Right renal pelvis (tissue), 4 donors: ENCODE data around the gene RBM20. TPM values are rescaled to one million over a fixed set of nuclear protein-coding genes. Genes with fewer than 3 reads are reported as not detected.

Source experiments
- DNase-seq, 4 donors: peaks; one replicate each; pipeline ENCODE4 v3.0.0-alpha.2; 2013; ENCODE audit warnings: low read depth in 4 of 4, low spot score in 3 of 4, missing footprints in 1 of 4
- polyA plus RNA-seq, 4 donors: library from polyadenylated mRNA; unstranded; fragments of 120-200 nt; gene quantifications; one replicate each; pipeline ENCODE4 v1.2.1, GENCODE V29; 2013; ENCODE audit not compliant: insufficient read length in 4 of 4

RBM20 gene
- polyA plus RNA-seq, 4 donors: 2.9 to 6.3 (median 4.9) TPM

DNA sequence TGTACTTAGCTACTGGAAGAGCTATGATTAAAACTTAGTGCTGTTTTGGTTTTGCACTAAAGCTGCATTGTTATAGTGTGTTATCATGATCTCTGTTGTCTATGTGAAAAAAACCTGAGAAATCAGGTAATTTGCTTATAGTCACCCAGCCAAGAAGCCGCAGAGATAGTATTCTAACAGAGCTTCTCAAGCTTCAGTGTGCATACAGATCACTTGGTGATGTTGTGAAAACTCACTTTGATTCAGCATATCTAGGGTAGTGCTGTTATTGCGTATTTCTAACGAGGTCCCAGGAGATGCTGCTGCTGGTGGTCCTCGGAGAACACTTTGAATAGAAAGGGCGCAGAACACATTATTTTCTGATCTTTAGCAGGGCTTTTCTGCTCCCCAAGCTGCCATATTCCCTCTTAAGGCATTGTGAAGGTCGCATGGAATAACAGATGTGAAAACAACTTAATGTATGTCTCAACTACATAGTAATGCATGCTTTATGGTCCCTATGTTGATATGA, 159.2 kb downstream of the RBM20 start:
- no peak for DNase-seq

DNA sequence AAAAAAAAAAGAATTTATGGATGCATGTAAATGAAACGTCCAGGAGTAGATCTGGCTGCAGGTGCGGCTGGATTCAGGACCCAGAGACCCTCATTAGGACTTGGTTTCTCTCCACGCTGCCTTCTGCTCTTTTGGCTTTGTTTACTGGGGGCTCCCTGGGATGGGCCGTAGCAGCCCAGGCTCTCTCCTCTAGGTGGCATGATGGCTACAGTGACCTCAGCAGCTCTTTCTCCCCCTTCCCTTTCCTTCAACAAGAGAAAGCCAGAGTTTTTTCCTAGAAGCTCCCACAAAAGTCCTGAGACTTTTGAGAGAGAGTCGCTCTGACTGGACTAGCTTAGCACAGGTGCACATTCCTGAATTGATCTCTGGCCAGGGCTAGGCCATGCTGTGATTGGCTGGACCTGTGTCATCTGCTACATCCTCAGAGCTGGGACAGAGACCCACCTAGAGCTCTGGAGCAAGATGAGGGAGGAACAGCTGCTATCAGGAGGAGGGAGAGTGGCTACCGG, 159.7 kb downstream of the RBM20 start:
- DNase-seq: no peak

- no peak for DNase-seq
Observed at GRCh38 chr10:110804376-110804775, 160.2 kb downstream of the RBM20 start.

- DNase-seq: no peak
Observed at GRCh38 chr10:110805292-110805691, 161.2 kb downstream of the RBM20 start.

DNA sequence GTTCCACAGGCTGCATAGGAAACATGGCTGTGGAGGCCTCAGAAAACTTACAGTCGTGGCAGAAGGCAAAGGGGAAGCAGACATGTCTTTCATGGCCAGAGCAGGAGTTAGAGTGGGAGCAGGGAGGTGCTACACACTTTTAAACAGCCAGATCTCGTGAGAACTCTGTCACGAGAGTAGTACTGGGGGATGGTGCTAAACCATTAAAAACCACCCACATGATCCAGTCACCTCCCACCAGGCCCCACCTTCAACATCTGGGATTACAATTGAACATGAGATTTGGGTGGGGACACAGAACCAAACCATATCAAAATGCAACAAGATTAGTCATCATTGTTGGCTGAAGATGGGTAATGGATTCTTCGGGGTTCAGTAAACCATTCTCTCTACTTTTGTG, 162.2 kb downstream of the RBM20 start:
- no peak for DNase-seq

GRCh38 chr10:110808123-110808522, 164.0 kb downstream of the RBM20 start:
- DNase-seq: no peak

DNA sequence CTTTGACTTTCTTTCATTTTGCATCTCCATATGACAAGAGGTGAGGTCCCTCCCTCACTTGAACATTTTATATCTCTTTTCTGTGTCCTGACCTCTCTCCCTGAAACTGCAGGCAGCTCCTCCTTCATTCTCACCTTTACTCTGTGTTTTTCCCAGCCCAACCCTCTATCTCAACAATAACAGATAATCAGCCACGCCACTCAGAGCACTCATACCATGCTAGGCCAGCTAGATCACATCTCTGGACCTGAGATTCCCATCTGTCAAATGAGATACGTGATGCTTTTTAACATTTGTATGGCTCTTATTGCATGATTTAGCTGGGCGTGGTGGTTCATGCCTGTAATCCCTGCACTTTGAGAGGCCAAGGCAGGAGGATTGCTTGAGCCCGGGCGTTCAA, 164.5 kb downstream of the RBM20 start:
- no peak for DNase-seq

- DNase-seq: no peak
Observed at GRCh38 chr10:110810625-110811024, 166.5 kb downstream of the RBM20 start.

DNA sequence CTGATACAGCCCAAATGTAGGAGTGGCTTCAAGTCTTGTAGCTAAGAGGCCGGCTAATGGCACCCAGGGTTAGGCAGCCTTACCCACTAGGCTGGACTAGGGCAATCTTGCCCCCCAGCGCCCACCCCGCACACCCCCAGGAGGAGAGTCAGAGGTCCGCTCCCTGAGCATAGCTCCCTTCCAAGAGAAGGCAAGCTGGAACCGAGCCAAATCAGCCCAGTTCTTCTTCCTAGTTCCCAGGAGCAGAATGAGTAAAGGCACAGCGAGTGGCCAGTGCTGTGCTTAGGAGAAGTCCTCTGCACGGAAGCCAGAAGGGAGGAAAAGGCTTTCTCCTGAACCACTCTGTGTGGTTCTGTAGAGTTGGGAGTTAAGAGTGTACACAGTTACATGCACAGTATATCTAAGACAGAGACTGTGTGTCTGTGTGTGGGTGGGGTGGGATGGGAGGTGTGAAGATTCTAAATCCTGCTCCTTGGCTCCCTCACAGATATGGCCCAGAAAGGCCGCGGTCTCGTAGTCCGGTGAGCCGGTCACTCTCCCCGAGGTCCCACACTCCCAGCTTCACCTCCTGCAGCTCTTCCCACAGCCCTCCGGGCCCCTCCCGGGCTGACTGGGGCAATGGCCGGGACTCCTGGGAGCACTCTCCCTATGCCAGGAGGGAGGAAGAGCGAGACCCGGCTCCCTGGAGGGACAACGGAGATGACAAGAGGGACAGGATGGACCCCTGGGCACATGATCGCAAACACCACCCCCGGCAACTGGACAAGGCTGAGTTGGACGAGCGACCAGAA, 167.8 kb downstream of the RBM20 start:
- DNase-seq: no peak

- DNase-seq: no peak
Observed at GRCh38 chr10:110812583-110812982, 168.4 kb downstream of the RBM20 start.

DNA sequence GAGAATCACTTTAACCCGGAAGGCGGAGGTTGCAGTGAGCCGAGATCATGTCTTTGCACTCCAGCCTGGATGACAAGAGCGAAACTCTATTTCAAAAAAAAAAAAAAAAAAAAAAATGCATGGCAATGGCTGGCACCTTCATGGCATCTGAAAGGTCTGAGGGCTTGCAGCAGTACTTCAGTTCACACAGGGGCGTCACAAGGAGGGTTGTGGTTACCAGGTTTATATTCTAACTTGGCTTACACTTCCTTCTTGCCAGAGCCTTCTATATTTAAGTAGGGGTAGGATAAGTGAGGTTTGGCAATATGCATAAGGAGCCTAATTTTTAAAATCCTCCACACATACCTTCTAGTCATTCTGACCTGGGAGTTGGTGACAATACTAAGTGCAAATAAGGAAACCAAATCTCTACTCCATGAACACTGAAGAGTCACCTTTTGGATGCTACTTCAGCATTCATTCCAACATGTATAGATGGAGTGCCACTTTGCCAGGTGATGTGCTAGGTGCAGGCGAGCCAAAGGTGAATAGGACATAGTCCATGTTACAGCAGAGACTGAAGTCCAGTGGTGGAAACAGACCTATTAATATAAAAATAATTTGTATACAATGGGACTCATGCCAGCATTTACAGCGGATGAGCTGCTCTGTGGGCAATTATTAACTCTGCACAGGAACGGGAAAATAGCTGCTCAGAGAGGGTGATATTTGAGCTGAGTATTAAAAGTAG, 169.8 kb downstream of the RBM20 start:
- no peak for DNase-seq

DNA sequence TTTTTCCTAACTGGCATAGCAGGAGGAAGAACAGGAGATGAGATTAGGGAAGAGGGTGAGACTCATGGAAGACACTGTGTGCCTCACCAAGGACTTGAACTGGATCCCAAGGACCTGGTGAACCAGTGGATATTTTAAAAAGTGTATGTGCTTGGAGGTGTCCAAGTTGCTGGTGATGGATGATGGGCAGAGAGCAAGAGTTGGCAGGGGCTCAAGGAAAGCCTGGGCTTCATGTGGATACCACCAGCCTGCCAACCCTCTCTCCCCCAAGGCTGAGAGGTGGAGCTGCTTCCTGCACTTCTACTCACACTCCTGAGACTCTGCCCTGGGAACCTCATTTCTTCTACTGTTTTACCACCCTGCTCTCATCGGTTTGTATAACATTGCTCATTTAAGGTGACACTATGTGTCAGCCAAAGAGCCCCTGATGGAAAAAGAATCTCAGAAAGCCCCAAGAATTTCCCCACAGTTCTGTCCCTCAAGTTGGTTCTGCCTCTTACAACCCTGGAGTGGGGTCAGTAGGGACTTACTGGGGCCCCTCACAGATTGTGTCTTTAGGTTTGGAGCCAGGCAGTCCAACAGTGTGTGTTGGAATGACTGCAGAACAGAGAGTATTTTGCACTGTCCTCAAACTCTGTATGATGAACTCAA, 171.3 kb downstream of the RBM20 start:
- no peak for DNase-seq

DNA sequence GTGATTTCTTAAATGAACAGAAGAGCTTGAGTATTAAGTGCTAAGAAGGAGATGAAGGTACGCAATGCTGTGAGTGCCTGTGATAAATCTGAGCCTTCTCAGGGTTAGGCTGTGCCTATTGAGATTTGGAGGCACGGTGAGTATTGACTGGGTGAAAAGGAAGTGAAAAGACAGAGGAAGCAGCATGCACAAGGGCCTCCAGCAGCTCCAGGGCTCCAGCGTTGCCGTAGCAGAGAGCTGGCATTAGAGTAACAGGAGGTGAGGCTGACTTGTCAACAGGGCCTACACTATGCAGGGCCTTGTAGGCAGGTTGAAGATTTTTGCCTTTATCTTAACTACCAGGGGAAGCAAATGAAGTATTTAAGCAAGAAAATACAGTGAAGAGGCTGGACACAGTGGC, 173.5 kb downstream of the RBM20 start:
- no peak for DNase-seq

DNA sequence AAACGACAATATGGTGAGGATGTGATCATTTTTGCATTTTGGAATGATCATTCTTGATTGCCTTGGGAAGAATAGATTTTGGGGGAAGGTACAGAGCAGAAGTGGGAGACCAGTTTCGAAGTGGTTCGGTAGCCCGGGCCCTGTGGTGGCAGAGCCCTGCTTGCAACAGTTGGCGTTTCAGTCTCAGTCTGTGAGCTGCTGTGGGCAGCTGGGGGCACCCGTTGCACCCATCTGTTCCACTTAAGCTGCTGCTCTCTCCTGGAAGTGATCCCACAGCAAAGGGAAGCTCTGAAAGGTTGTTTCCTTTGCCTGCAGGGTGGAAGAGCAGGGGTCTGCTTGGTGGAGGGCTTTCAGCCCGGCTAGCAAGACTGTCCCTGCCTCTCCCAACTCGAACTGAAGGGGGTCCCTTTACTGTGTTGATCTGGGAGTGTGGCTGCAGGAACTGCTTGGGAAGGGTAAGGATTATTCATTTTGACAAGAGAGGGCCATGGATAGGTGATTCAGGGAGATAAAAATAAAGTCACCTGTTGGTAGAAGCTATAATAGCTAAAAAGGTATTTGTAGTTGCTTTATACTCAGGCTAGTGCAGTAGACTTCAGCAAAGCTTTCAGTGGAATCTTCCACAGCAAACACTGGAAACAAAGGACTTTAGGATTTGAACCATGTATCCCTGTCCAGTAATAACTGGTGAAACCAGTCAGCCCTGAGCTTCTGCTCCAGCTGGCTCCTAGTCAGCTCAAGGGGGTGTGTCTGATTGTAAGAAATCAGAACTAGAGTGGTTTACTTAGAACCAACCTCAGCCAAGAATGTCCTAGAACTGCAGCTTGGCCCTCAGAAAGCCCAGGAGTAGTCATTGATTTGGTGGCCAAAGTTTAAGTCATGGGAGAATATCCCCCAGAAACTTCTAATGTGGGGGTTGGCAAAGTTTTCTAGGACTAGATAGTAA, 174.4 kb downstream of the RBM20 start:
- no peak for DNase-seq

GRCh38 chr10:110820321-110820814, 176.2 kb downstream of the RBM20 start:
- DNase-seq: no peak

DNA sequence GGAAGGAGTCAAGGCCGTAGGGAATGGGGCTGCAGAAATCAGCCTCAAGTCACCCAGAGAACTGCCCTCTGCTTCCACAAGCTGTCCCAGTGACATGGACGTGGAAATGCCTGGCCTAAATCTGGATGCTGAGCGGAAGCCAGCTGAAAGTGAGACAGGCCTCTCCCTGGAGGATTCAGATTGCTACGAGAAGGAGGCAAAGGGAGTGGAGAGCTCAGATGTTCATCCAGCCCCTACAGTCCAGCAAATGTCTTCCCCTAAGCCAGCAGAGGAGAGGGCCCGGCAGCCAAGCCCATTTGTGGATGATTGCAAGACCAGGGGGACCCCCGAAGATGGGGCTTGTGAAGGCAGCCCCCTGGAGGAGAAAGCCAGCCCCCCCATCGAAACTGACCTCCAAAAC, 177.4 kb downstream of the RBM20 start:
- DNase-seq: no peak

GRCh38 chr10:110822035-110822711, 178.0 kb downstream of the RBM20 start:
- DNase-seq: no peak

GRCh38 chr10:110822712-110823311, 178.7 kb downstream of the RBM20 start:
- no peak for DNase-seq

GRCh38 chr10:110824152-110824441, 180.0 kb downstream of the RBM20 start:
- no peak for DNase-seq
